Renal cortical epithelial cell (primary cell): ENCODE data around the gene ROBO1. TPM values are rescaled to one million over a fixed set of nuclear protein-coding genes. Genes with fewer than 3 reads are reported as not detected.
"Not testable (repeated sequence)": the region's sequence is repeated elsewhere in the genome, so short reads cannot be mapped to it uniquely, and the experiment has no call there.

Experiments
- DNase-seq: peaks from one replicate; pipeline ENCODE4 v3.0.0-alpha.2; 2011; ENCODE audit warnings: low read depth
- total RNA-seq: library from RNA; depleted of rRNA; stranded (reverse); fragments of >200 nt; gene quantifications from 2 replicates; pipeline ENCODE4 v1.2.3, GENCODE V29; 2014

The ROBO1 gene
- total RNA-seq, 1 donor from 2014 or later = 41.9 TPM

DNA sequence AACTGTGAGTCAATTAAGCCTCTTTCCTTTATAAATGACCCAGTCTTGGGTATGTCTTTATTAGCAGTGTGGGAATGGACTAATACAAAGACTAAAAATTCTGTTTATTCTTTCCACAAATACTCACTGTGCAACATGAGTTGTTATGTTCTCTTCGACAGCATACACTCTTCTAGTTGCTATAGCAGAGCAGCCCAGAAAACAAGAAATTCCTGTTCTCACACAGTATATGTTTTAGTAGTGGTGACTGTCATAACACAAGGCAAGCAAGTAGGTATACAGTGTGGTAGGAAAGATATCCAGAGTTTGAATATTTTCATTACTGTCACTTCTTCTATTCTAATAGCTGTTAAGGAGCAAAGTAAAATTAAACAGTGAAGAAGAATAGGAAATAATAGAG is 453.3 kb downstream of the ROBO1 start:
- no peak for DNase-seq

DNA sequence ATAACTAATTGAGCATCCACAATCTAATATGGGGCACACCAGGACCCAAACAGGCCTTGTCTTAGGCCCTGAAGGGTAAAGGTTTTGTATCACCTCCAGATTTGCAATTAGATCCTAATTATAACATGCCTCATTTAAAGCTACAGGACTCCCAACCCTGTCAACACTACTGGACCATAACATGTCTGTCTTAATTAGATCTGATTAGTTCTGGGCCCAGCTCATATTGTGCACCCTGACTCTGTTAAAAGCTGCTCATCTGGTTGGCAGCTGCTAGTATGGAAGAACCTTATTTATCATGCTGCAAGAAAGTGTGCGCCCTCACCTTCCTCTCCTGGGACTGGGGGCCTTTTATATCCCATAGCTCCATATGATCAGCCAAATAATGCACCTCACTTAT is 457.8 kb downstream of the ROBO1 start:
- no peak for DNase-seq

DNA sequence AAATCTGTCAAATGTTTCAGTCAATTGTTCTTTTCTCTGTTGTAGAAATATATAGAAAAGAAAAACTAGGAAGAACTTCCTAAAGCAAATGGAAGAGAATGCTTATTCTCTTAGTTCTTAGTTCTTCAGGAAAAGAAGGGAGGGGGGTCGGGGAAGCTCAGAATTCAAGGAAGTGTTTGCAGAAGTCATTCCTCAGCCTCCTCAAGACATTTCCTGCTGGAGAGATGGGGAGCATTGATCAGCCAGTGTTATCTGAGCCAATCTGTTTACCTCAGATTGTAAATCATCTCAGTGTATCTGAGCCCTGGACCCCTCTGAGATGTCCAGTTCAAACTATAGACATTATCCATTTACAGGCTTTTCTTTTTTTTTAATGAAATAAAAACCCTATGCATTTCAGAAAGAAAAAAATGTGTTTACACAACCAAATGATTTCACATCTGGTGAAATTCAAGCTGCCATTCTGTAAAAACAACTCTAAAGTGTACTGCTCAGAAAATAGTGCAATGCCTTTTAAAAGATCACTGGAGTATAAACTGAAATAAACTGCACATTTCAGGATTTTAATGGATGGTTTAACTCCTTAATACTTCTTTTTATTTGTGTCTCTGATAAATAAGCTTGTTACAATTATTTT is 460.7 kb downstream of the ROBO1 start:
- no peak for DNase-seq

- not testable (repeated sequence) for DNase-seq
Observed at GRCh38 chr3:79299949-79300635, 467.7 kb downstream of the ROBO1 start.

DNA sequence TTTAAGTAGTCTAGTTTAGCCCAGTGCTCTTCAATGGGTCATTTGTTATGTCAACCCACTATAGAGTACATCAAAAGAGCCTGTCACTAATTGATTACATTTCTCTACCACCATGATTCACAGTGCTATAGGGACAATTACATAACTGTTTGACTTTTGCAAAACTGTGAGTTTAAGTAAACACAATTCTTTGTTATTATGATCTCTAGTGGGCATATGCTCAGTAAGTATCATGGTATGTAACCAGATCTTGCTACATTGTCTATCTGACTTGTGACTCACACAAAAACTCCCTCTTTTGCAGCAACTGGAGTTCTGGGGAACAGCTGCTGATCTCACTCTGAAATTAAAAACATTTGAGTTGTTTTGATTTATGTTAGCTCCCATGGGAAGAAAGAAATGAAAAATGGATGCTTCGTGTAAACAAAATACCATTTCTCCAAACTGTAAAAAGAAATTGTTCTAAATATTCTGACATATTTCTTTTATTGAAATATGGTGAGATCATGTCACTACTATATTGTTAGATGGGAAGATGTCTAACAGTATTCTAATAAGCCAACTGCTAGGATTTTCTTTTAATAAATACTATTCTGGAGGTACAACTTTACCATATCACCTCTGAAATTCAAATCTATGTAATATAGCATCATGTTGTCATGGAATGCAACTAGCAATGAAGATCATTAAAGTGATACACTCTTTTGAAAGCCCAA is 470.4 kb downstream of the ROBO1 start:
- DNase-seq = peak; percentile 47

DNA sequence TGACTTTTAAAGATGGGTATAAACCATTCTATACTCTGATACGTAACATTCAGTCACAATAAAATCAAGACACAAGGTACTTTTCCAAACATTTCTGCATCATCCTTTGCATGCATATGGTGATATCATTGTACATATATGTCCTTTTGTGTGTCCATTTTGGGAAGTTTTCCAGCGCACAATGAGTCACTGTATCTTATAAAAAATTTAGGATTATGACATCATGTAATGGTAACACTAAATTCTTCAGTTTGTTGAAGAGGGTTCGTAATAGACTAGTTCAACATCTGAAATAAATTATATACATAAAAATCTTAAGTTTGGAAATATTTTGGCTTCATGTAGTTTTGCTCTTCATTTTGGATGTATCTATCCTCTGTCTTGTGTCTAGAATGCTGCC is 480.9 kb downstream of the ROBO1 start:
- DNase-seq = no peak

GRCh38 chr3:79285871-79286270 is 481.9 kb downstream of the ROBO1 start:
- DNase-seq = no peak

DNA sequence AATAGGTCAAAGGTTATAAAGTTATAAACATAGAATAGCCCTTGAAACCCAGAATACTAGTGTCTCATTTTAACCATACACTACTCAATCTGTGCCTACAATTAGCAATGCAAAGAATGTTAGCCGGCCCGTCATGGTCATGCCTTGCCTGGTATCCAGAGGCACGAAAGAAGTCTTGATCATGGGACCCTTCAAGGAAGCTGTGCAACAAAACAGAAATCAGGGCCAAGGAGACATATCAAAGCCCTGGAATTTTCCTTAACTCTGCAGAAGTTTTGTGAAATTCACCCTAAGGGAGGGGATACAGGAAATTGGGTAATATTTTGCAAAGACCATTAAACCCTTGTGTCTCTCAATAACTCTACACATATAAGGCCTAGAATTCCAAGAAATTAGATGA is 482.4 kb downstream of the ROBO1 start:
- no peak for DNase-seq

- DNase-seq = no peak
Observed at GRCh38 chr3:79284781-79285180, 483.0 kb downstream of the ROBO1 start.

- DNase-seq = no peak
Observed at GRCh38 chr3:79278681-79279080, 489.1 kb downstream of the ROBO1 start.

DNA sequence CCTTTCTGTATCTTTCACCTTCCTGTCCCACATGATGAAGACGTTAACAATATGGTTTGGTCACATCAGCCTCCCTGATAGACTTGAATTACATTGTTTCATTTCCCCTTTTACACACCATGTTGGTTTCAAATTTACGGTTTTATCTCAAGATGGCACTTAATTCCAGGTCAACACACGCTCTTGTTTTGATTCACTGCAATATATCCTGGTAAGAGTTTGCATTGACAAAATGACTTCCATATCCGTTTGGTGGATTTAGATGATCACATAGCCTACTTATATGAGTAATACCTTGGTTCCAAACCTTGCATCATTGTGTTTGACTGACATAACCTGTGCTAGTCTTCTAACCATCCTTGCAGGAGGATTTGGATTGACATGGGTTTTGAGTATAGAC is 499.4 kb downstream of the ROBO1 start:
- DNase-seq = no peak

DNA sequence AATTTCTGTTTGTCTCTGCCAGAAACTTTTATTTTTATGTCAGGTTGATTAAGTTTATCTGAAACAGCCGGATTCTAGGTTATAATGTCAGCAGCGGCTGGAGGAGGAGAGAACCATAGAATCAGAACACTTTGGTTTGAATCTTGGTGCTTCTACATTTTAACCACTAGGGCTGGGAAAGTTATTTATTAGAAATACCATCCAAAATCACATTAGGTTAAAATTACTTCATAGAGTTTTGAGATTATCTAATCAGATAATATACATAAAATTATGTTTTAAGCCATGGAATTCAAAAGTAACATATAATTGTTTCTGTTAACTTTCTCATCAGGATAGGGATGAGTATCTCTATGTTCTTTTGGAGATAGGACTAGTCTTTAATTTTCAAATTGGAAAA is 502.9 kb downstream of the ROBO1 start:
- DNase-seq = no peak

DNA sequence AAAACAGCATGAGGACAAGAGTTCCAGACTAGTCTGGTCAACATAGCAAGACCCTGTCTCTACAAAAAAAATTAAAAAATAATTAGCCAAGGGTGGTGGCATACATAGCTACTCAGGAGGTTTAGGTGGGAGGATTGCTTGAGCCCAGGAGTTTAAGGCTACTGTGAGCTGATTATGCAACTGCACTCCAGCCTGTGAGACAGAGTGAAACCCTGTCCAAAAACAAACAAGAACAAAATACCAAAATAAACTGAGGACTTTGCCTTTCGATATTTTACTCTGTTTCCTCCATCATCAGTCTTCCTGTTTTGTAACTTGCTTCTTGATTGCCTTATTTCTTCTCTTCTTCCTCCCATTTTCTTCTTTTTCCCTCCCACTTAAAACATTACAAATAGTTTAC is 504.4 kb downstream of the ROBO1 start:
- DNase-seq = no peak

GRCh38 chr3:79258479-79258878 is 509.3 kb downstream of the ROBO1 start:
- no peak for DNase-seq

DNA sequence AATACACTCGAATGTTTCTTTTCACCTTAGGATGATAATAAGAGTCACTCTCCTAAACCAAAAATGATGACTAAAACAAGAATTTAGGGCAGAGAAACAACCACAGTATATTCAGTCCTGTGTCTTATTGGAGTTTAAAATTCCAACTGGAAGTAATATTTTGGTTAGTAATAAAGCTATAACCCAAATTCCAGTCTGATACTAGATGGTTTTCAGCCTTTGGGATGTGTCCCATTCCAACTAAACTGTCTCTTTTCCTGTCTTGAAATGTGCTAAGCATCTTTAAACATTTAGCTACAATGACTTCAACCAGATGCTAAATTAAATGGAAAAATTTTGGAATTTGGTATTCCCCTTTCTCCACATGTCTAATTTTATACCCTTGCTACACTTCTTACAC is 510.0 kb downstream of the ROBO1 start:
- no peak for DNase-seq

GRCh38 chr3:79255702-79256101 is 512.1 kb downstream of the ROBO1 start:
- no peak for DNase-seq

- DNase-seq = no peak
Observed at GRCh38 chr3:79255292-79255691, 512.5 kb downstream of the ROBO1 start.

DNA sequence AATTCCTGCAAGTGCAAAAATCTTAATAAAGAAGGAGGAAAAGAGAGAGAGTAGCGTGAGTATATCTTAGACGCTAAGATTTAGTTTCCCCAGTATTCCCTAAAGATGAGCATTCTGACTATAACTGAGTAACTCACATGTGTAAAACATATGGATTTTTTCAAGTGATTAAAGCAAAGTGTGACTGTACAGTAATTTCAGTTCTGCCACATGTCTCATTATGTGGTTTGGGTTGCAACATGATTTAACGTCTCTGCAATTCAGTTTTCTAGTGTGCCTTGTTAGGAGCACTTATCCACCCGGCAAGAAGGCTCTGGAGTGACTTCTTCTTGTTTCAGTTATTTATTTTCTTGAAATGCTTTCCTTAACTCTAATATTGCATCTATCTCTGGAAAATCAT is 514.1 kb downstream of the ROBO1 start:
- DNase-seq = no peak

DNA sequence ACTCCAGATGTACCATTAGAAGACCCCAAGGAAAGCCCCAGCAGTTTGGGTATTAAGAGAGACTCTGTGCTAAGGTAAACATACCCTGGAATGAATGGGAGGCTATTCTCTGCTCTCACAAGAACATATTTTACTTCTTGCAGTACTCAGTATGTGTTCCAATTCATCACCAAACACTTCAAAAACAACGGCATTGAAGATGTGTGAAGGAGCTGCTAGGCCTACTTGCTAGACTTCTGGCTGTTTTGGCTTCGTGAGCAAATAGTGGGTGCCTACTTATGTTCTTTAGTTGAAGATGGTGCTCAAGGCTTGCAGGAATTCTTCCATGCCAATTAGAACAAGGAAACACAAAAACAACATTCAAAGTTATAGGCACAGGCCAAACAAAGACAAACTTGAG is 514.5 kb downstream of the ROBO1 start:
- DNase-seq = no peak

GRCh38 chr3:79250746-79251145 is 517.1 kb downstream of the ROBO1 start:
- DNase-seq = no peak

DNA sequence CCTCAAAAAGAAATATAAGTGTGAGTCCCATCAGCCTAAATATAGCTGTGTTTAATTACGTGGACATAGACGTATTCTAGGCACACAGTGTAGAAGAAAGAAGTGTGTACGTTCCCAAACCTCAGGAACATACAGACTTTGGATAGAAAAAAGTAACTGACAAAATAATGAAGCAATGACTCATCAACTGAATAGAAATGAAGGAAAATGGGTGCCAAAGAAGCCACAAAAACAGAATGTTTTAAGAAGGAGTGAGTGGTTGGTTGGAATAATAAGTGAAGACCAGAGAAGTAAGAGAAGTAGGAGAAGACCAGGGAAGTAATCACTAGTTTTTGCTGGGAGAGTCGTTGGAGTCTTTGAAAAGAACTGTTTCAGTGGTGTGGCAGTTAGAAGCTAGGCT is 518.1 kb downstream of the ROBO1 start:
- DNase-seq = no peak

DNA sequence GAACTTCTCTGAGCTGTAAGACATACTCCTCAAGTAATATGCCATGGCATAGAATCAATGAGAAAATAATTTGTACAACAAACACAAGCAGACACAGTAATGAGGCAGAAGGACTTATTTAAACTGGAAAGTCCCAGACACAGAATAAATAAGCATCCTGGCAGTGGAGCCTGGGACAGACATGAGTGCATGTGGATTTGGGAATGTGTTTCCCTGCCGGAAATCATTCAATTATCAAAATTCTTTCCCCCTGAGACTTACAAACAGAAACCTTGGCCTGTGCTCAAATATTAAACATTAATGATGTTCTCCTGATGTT is 520.1 kb downstream of the ROBO1 start:
- DNase-seq = no peak
